HL-60/S4 (cell line): Measurements from ENCODE around the gene SLC4A9.
"Not testable (repeated sequence)": the region's sequence is repeated elsewhere in the genome, so short reads cannot be mapped to it uniquely, and the experiment has no call there.

Experiments
- in situ Hi-C: fragments of 300-500 bp; cut with MboI; formaldehyde crosslinking; loops from 2 replicates; pipeline ENCODE4 v1.14.3; 2022; ENCODE audit warnings: low sequenced_read_pairs

The SLC4A9 gene

GRCh38 chr5:140337880-140338279, 22.1 kb upstream of the SLC4A9 start:
- in situ Hi-C loops: no loop called here

- in situ Hi-C loops: no loop called here
Measured at GRCh38 chr5:140338336-140338735, 21.7 kb upstream of the SLC4A9 start.

- in situ Hi-C loops: no loop called here
Measured at GRCh38 chr5:140338908-140339307, 21.1 kb upstream of the SLC4A9 start.

GRCh38 chr5:140339636-140340035, 20.4 kb upstream of the SLC4A9 start:
- in situ Hi-C loops: no loop called here

- in situ Hi-C loops: no loop called here
Measured at GRCh38 chr5:140340605-140341121, 19.3 kb upstream of the SLC4A9 start.

GRCh38 chr5:140341591-140341990, 18.4 kb upstream of the SLC4A9 start:
- in situ Hi-C loops: no loop called here

GRCh38 chr5:140342287-140342686, 17.7 kb upstream of the SLC4A9 start:
- in situ Hi-C loops: no loop called here

- in situ Hi-C loops: no loop called here
Measured at GRCh38 chr5:140342896-140343295, 17.1 kb upstream of the SLC4A9 start.

- in situ Hi-C loops: not testable (repeated sequence)
Measured at GRCh38 chr5:140343849-140344248, 16.1 kb upstream of the SLC4A9 start.

GRCh38 chr5:140344683-140345423, 15.1 kb upstream of the SLC4A9 start:
- in situ Hi-C loops: no loop called here

GRCh38 chr5:140345919-140346347, 14.1 kb upstream of the SLC4A9 start:
- in situ Hi-C loops: no loop called here

- in situ Hi-C loops: no loop called here
Measured at GRCh38 chr5:140346348-140347221, 13.4 kb upstream of the SLC4A9 start, which contains the start of gene HBEGF. TSS of gene HBEGF (minus strand) at chr5:140346603. CDS start at chr5:140346328, 275 bp downstream.

- in situ Hi-C loops: no loop called here
Measured at GRCh38 chr5:140347360-140347759, 12.6 kb upstream of the SLC4A9 start.

GRCh38 chr5:140348104-140348503, 11.9 kb upstream of the SLC4A9 start:
- in situ Hi-C loops: no loop called here

GRCh38 chr5:140349244-140349643, 10.8 kb upstream of the SLC4A9 start:
- in situ Hi-C loops: no loop called here

GRCh38 chr5:140351609-140352334, 8.2 kb upstream of the SLC4A9 start:
- in situ Hi-C loops: no loop called here

- in situ Hi-C loops: loop anchor here (5.0 kb wide), 1 partner anchor 113 kb away; no protein-coding TSS in a partner anchor
Measured at GRCh38 chr5:140355546-140355945, 4.4 kb upstream of the SLC4A9 start.

GRCh38 chr5:140356853-140357725, 2.9 kb upstream of the SLC4A9 start:
- in situ Hi-C loops: loop anchor here (5.0 kb wide), 1 partner anchor 115 kb away; no protein-coding TSS in a partner anchor

GRCh38 chr5:140357726-140358093, 2.3 kb upstream of the SLC4A9 start:
- in situ Hi-C loops: loop anchor here (5.0 kb wide), 1 partner anchor 115 kb away; no protein-coding TSS in a partner anchor
